Measurements from ENCODE around the gene SLC38A9. TPM values are rescaled to one million over a fixed set of nuclear protein-coding genes. Genes with fewer than 3 reads are reported as not detected.

Gene SLC38A9, protein sequence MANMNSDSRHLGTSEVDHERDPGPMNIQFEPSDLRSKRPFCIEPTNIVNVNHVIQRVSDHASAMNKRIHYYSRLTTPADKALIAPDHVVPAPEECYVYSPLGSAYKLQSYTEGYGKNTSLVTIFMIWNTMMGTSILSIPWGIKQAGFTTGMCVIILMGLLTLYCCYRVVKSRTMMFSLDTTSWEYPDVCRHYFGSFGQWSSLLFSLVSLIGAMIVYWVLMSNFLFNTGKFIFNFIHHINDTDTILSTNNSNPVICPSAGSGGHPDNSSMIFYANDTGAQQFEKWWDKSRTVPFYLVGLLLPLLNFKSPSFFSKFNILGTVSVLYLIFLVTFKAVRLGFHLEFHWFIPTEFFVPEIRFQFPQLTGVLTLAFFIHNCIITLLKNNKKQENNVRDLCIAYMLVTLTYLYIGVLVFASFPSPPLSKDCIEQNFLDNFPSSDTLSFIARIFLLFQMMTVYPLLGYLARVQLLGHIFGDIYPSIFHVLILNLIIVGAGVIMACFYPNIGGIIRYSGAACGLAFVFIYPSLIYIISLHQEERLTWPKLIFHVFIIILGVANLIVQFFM
- total RNA-seq (2021; fragmentation: NEBNext Ultra II Directional; extraction: Animal tissue kit (Norgen Biotek cat#: 25700)) (42.2 and 43.7 TPM in 2 replicates), polyA plus RNA-seq (2011; rRNA removed) (15.3 and 29.2 TPM in 2 replicates), polyA minus RNA-seq (2011; rRNA and poly(A)+ RNA removed) (45.2 and 85.5 TPM in 2 replicates)
- polyA plus RNA-seq (2011; cell fraction: cytosol; rRNA removed), result 25.6 TPM
- polyA plus RNA-seq (2011; cell fraction: nucleus; rRNA removed), result 12.6 TPM
- 22.7 to 34.3 TPM (median 23.1 TPM) in 4 replicates for polyA plus RNA-seq (2012, experiment 1 of 2)
- polyA plus RNA-seq (2012, experiment 2 of 2), result 4.3 TPM
- polyA plus RNA-seq (2013, experiment 1 of 2), result 55.1 TPM
- polyA plus RNA-seq (2013, experiment 2 of 2), result 58.5 TPM
- polyA minus RNA-seq (2011; cell fraction: cytosol; rRNA and poly(A)+ RNA removed), result 26.0 TPM
- 70.9 TPM for polyA minus RNA-seq (2011; cell fraction: nucleus; rRNA and poly(A)+ RNA removed)
- long read RNA-seq, experiment 1, partial matches to known transcripts, result 6 of 27 reads
- long read RNA-seq, experiment 1, other reads (novel, unspliced or antisense), result 17 of 27 reads
- long read RNA-seq, experiment 2, transcript SLC38A9-202 (16 exons, 2,927 nt), result major isoform, 7 of 34 reads
- long read RNA-seq, experiment 2, partial matches to known transcripts, result 6 of 34 reads
- long read RNA-seq, experiment 2, other reads (novel, unspliced or antisense), result 20 of 34 reads

DNA sequence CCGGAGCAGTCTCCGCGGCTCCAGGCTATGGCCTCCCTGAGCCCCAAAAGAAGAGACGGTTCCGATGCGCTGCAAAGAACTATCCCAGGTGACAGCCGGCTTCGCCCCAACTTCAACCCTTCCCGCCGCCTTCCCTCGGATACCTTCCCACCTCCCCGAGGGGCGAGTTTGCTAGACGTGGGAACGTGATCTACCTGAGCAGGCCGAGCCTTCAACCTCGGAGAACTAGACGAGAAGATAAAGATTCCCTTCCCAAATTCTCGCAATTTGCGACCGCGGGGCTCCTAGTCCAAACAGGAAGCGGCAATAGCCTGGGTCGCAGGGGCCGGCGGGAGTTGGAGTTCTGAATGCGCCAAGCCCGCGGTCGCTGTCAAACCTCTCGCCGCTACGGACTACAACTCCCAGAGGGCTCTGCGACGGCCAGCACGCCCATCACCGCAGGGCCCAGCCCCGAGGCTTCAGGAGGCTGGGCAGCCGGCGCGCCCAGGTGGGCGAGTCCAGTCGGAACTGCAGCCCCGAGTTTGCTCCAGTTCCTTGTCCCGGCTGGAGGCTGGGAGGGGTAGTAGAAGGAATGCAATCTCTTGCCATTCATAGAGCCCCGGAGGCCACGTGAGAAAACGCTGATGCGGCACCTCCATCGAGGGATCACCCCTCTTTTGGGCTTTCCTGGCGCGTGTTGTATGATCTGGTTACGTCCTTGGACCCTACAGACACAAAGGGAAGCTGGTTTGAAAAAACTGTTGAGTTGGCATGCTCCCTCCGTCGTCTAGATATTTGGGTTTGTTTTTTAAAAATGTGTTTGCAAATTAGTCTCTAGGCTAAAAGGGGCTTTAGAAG, at the start of gene SLC38A9:
TSS of gene SLC38A9 (minus strand) at position 302 of the 837 bp plus-strand sequence. CDS start 14,366 bp downstream, outside the sequence.
- Histone ChIP-seq H4K5ac (ENCODE audit: insufficient read length, low read depth, low read length) (peak within 1 kb of the TSS; percentile 49), H3K4me3 (ENCODE audit: extremely low read depth in 1 of 4, insufficient read depth in 2 of 4, low read depth in 3 of 4, low read length in 4 of 4) (peak within 1 kb of the TSS; percentile 70 to 98 (median 92)), H4K91ac (replicated peaks; ENCODE audit: insufficient read length, low read length) (no peak within 1 kb of the TSS), H3K4ac (replicated peaks; ENCODE audit: insufficient read length, low read depth, low read length) (peak within 1 kb of the TSS; percentile 71), H3K4me2 (ENCODE audit: insufficient read depth in 1 of 2, low read depth in 2 of 2, low read length in 2 of 2) (peak within 1 kb of the TSS; percentile 95 to 99), H2BK15ac (ENCODE audit: low read length) (0 out of 2 replicates have a peak within 1 kb of the TSS, but pooled peaks have one; percentile 16), H4K20me1 (replicated peaks in 1 of 2; ENCODE audit: control insufficient read depth in 1 of 2, insufficient read depth in 2 of 2, low read length in 2 of 2) (no peaks in the 10 kb centered on the region), H3K79me1 (ENCODE audit: low read depth, low read length) (0 out of 2 replicates have a peak, but pooled peaks cover 4% of the 10 kb centered on the region), H3K9ac (replicated peaks in 1 of 4; ENCODE audit: extremely low read depth in 1 of 4, low read depth in 3 of 4, low read length in 3 of 4) (peak within 1 kb of the TSS; percentile 65 to 88 (median 78)), H2AFZ (ENCODE audit: low read length) (peak within 1 kb of the TSS; percentile 81), H4K8ac (ENCODE audit: extremely low read depth, insufficient read depth, low read length) (peak within 1 kb of the TSS; percentile 87; the same call in 1 of the 2 replicates), H2AK5ac (ENCODE audit: low read depth, low read length) (no peak within 1 kb of the TSS; the same call in 1 of the 2 replicates), H3K79me2 (ENCODE audit: control insufficient read depth in 1 of 2, insufficient read depth in 2 of 2, low read length in 2 of 2) (peaks cover 0 to 9% of the 10 kb centered on the region in 2 experiments; a peak in 3 of 4 replicates), H3K23ac (ENCODE audit: insufficient read length) (no peak within 1 kb of the TSS), H3K56ac (replicated peaks; ENCODE audit: insufficient read length, low read depth, low read length) (peak within 1 kb of the TSS; percentile 80), H2BK20ac (ENCODE audit: low read length) (no peak within 1 kb of the TSS), H2BK5ac (ENCODE audit: low read depth, low read length) (peak within 1 kb of the TSS; percentile 83), H3K36me3 (ENCODE audit: control insufficient read depth in 2 of 4, insufficient read depth in 4 of 4, low read length in 3 of 4) (peaks cover 0 to 16% (median 2%) of the 10 kb centered on the region in 4 experiments; a peak in 1 of 8 replicates), H3K27me3 (replicated peaks in 1 of 4; ENCODE audit: control insufficient read depth in 3 of 4, extremely low read depth in 1 of 4, insufficient read depth in 3 of 4, low read length in 3 of 4) (no peaks in the 10 kb centered on the region), H2BK12ac (ENCODE audit: low read depth, low read length) (0 out of 2 replicates have a peak within 1 kb of the TSS, but pooled peaks have one; percentile 11), H2BK120ac (replicated peaks; ENCODE audit: low read depth, low read length) (no peak within 1 kb of the TSS), H3K23me2 (ENCODE audit: low read depth, low read length) (peaks cover 9% of the 10 kb centered on the region; the same call in 1 of the 2 replicates), H3K9me3 (ENCODE audit: insufficient read depth in 2 of 2, low read depth in 1 of 2, low read length in 1 of 2) (0 out of 4 replicates have a peak, but pooled peaks cover 0 to 2% of the 10 kb centered on the region in 2 experiments), H3K4me1 (replicated peaks in 1 of 4; ENCODE audit: control insufficient read depth in 3 of 4, insufficient read depth in 4 of 4, low read length in 3 of 4) (peaks cover 0 to 3% (median 0%) of the 10 kb centered on the region in 4 experiments; a peak in 2 of 7 replicates), H3K14ac (ENCODE audit: insufficient read length) (no peak within 1 kb of the TSS), H3K18ac (ENCODE audit: extremely low read depth, low read length) (peak within 1 kb of the TSS; percentile 71; the same call in 1 of the 2 replicates), H3K27ac (ENCODE audit: low read depth, low read length) (peak within 1 kb of the TSS; percentile 80)
- CTCF ChIA-PET (ENCODE audit: partially characterized antibody), result no interaction called here
- WGBS, 2 experiments (ENCODE audit: extremely low coverage in 1 of 2, insufficient coverage in 1 of 2, insufficient read length in 1 of 2, insufficient replicate concordance in 2 of 2, low coverage in 1 of 2, low lambda C conversion rate in 2 of 2, missing lambda C conversion rate in 1 of 2), result 3% methylated on average over 52 of the region's 55 CpGs; no CpG with 5 or more reads in 1 of the 2 experiments
- POLR2A ChIA-PET (ENCODE audit: partially characterized antibody), result interaction anchor here (0.6 to 1.5 kb wide), 7 partner anchors 11 to 325 kb away, joined by 3 to 4 read pairs (median 3); no protein-coding TSS in a partner anchor
- FAIRE-seq, result peak; percentile 57
- DNase-seq (ENCODE audit: low read depth in 1 of 2, low spot score in 2 of 2), result peak; percentile 93 to 96
- TF ChIP-seq MAFK (IDR thresholded peaks at IDR 0.05; ENCODE audit: low read depth, low read length), result peak; percentile 72; the same call in 1 of the 2 replicates
- TF ChIP-seq, protein P1, sequence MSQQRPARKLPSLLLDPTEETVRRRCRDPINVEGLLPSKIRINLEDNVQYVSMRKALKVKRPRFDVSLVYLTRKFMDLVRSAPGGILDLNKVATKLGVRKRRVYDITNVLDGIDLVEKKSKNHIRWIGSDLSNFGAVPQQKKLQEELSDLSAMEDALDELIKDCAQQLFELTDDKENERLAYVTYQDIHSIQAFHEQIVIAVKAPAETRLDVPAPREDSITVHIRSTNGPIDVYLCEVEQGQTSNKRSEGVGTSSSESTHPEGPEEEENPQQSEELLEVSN (IDR thresholded peaks at IDR 0.05), result peak; percentile 93
- TF ChIP-seq, protein P2, sequence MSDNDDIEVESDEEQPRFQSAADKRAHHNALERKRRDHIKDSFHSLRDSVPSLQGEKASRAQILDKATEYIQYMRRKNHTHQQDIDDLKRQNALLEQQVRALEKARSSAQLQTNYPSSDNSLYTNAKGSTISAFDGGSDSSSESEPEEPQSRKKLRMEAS (IDR thresholded peaks at IDR 0.05), result peak; percentile 95

Measured in H1 (cell line).